ENCODE results near the gene ANKRD6.
"Not testable (repeated sequence)": the region's sequence is repeated elsewhere in the genome, so short reads cannot be mapped to it uniquely, and the experiment has no call there.

Gene ANKRD6

DNA sequence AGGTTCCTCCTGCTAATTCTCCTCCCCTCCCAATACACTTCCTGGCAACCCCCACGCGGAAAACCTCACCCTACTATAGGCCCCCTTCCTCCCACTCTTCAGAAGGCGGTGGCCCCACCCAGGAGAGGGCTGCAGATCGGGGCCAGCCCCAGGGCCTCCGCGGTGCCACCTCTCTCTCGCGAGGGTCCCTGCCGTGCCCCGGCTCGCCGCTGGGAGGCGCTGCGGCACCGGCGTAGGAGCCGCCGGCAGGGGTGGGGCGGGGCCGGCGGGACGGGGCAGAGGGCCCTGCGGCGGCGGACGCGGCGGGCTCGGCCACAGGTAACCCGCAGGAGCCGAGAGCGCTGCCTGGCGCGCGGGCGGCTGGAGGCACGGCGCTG is at the start of gene ANKRD6:
Gene ANKRD6, plus strand, starts transcription at position 278 of the 377 bp plus-strand sequence. CDS start 133,825 bp downstream, outside the sequence.
- DNase-seq (ENCODE audit: insufficient read length, low spot score) (peak; percentile 67), FAIRE-seq (peak; percentile 93)

DNA sequence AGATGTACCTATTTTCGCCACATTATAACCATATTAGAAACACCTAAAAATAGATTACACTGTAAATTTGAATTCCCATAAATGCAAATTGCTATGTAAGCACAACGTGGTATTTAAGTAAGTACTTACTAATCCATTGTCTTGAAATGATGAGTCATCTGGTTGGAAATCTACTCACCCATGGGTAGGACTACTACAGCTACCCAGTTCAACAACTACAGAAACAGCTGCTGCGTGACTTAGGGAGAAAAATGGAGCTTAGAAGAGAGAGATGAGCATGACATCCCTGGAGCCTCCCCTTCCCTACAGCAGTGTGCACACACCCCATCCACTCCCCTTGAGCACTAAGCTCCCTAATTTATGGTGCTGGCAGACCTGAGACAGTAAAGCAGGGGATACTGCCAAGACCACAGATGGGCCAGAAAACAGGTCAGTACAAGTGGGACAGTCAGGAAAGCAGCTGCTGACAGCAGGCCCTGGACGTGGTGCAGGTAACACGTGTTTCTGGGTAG is 47.7 kb upstream of the ANKRD6 start:
- DNase-seq (ENCODE audit: insufficient read length, low spot score) (no peak), FAIRE-seq (no peak)

DNA sequence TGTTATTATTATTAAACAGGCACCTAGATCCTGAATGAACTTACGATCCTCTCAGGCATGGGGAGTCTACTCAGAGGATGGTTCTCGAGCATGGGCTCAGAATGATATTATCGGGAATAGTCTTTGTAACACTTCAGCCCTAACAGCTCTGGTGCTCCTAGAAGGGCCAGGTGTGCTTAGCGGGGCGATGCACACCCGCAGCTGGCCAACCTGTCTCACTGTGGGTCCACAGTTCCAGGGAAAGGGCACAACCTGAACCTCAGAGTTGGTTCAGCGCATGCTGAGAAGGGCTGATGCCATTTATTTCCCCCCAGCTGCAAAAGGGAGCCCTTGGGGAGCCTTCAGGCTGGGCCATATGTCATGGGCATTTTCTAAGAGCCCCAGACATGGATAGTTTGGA is 47.1 kb upstream of the ANKRD6 start:
- no peak for FAIRE-seq
- DNase-seq (ENCODE audit: insufficient read length, low spot score) = no peak

DNA sequence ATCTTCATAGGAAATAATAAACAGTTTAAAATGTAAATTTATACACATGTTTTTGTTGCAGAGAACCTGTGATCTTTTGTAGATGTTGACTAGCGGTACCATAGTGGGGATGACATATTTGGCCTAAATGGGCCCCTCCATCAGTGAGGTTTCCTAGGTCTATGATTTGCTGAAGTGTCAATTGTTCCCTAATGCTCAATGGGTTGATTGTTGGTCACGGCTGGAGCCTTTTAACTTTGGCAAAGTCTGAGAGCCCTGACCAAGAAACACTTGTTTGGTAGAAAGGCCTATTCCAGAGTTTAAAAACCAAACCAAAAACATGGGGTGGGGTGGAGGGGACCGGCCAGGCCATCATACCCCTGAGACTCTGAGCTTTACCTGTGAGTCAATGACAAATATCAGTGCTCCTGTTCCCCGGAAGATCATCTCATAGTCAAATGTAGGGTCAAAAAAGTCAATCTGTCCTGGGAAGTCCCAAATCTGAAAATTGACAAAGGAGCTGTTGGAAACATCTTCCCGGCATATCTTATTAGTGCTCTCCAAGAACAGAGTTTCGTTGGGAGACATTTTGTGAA is 45.9 kb upstream of the ANKRD6 start:
- DNase-seq (ENCODE audit: insufficient read length, low spot score) (no peak), FAIRE-seq (no peak)

DNA sequence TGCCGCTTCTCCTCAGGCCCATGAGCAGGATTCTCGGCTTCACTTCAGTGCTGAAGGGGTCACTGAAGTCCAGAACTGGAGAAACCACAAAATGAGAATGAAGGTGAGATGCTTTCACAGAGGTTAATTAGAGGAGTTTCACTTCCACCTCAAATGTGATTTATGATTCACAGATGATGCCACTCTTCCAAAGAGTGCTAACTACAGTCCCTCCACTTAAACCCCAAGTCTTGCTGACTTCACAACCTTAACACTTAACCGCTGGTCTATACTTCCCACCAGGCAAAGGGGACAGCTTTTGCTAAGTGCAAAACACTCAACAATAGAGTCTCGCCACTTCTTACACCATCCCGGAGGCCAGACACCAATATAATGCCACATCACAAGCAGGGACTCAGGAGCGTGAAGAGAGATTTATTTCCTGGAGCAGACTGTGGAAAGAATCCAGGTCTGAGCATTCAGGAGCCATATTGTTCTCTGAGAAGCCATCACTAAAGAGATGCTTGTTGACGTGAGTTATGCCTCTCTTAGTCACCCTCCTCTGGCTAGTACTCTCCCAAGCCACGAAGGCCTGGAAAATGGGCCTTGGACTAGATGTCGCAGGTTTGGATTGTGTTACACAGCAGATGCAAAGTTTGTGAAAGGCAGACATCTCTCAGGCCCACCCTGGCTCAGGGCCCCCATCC is 45.3 kb upstream of the ANKRD6 start:
- DNase-seq (ENCODE audit: insufficient read length, low spot score) (no peak), FAIRE-seq (no peak)

DNA sequence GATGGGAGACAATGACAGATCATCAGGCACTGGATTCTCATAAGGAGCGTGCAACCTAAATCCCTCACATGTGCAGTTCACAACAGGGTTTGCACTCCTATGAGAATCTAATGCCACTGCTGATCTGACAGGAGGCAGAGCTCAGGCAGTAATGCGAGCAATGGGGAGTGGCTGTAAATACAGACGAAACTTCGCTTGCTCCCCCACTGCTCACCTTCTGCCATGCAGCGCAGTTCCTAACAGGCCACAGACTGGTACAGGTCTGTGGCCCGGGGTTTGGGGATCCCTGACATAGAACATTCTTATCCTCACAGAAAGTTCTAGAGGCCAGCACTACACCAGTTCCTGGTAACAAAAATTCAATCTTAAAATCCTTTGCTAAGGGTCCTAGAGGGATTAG is 44.1 kb upstream of the ANKRD6 start:
- DNase-seq (ENCODE audit: insufficient read length, low spot score) (no peak), FAIRE-seq (no peak)

DNA sequence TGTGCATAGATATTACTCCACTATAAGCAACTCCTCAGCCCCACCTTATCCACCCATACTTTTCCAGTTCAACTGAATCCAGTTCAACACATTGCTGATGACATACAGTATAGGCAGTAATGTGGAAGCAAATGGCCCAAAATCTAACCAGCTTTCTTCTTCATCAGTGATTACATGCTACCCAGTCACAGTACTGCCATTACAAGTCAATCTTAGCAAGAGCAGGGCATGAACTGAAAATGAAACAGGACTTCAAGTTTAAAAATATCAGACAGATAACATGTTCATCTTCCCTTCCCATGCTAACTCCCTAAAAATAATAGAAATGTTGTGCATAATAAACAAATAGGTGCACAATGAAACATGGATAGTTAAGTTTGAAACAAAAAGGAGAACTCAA is 40.1 kb upstream of the ANKRD6 start:
- DNase-seq (ENCODE audit: insufficient read length, low spot score) = no peak
- no peak for FAIRE-seq

DNA sequence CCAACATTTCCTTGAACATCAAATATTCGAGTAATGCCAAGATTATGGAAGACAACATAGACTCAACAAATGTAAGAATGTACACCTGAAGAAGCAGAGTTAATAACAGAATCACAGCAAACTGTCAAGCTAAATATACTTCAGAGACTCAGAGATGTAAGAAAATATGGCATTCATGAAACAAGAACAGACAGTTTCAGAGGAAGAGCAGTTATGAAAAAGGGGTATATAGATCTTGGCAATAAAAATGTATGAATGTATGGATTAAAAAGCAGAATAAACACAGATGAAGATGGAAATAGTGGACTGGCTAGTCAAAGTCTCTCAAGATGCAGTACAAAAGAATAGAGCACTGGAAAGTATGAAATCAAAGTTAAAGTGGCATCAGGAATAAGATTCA is 39.3 kb upstream of the ANKRD6 start:
- DNase-seq (ENCODE audit: insufficient read length, low spot score) (no peak), FAIRE-seq (no peak)

DNA sequence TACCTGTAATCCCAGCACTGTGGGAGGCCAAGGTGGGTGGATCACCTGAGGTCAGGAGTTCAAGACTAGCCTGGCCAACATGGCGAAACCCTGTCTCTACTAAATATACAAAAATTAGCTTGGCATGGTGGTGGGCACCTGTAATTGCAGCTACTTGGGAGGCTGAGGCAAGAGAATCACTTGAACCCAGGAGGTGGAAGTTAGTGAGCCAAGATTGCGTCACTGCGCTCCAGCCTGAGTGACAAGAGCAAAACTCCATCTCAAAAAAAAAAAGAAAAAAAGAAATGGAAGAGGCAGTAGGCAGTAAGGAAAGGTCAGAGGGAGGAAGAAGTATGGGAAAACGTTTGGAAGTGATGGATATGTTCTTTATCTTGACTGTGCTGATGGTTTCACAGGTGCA is 35.1 kb upstream of the ANKRD6 start:
- FAIRE-seq; DNase-seq (ENCODE audit: insufficient read length, low spot score): not testable (repeated sequence)

DNA sequence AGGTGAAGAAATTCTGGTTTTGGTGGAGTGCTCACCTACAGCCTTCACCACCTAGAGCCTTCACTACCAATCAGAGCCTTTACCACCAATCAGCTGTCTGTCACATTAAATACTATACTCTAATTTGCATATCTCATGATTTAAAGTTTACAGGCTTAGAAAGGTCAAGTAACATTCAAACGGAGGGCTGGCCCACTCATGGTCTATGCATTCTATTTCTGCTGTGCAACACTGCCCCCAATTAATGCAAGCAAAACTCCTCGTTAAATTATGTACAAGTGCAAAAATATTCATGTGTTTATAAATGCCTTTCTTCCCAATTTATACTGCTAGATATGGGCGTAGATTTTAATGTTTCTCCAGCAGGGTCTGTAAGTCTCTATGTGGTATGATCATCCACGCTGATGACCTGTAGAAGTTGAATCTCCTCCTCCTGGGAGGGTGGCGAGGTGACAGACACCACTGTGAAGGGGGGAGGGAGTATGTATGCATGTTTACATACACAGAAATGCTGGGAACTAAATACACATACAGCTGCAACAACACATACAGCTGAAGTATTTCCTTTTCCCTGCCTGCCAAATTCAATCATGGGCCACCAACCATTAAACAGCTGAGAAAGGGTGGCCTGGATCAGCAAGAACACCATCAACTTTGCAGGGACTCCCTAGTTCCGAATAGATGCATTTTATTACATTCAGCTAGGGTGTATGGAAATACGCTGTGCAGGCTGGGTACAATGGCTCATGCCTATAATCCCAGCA is 34.0 kb upstream of the ANKRD6 start:
- DNase-seq (ENCODE audit: insufficient read length, low spot score) = no peak
- no peak for FAIRE-seq

DNA sequence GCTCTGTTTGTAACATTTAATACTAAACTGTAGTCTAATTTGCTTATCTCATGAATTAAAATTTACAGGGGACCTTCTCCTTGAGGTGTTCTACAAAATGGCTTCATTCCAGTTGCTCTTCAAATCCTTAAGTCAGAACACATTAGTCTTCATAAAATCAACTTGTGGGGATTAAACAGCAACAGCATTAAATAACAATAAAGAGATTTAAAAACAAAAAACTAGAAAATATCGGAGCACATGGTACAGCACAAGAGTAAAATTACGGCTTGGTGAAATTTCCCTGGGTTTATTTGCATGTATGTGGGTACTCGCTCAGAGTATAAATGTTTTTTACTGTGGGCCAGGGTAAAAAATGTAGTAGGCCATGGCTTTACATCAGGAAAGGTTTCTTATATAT is 32.9 kb upstream of the ANKRD6 start:
- FAIRE-seq = no peak

DNA sequence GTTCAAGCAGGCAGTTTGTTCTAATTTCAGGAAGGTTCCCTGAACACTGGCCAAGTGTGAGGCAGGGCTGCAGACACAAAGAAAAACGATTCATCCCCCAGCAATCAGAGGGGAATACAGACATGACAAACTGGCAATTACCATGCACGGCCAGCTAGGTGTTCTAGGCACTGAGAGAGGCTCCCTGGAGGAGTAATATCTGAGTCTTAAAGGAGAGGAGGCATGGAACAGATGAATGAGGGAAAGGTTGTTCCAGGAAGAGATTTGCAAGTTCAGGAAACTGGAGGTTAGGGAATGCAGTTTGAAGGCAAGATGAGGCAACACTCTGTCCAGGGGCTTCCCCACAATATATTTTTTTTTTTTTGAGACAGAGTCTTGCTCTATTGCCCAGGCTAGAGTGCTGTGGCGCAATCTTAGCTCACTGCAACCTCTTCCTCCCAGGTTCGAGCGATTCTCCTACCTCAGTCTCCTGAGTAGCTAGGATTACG is 32.0 kb upstream of the ANKRD6 start:
- FAIRE-seq (no peak), DNase-seq (ENCODE audit: insufficient read length, low spot score) (no peak)

More for the DNA sequence above, 32.9 kb upstream of the ANKRD6 start:
- no peak for DNase-seq (ENCODE audit: insufficient read length, low spot score)

DNA sequence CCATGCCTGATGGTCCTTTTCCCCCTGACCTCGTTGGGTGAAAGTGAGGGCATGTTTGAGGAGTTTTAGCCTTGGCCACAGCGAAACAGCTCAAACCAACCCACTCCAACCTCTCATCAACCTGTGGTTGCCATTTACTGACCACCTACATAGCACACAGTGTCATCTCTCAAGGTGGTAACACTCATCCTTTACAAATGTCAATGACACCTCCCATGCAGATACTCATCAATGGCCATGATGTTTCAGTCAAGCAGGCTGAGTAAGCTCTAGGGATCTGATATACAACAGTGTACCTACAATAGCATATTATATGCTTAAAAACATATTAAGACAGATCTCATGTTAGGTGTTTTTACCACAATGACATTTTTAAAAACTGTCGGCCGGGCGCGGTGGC is 30.2 kb upstream of the ANKRD6 start:
- peak; percentile 66 for FAIRE-seq
- DNase-seq (ENCODE audit: insufficient read length, low spot score) = no peak

DNA sequence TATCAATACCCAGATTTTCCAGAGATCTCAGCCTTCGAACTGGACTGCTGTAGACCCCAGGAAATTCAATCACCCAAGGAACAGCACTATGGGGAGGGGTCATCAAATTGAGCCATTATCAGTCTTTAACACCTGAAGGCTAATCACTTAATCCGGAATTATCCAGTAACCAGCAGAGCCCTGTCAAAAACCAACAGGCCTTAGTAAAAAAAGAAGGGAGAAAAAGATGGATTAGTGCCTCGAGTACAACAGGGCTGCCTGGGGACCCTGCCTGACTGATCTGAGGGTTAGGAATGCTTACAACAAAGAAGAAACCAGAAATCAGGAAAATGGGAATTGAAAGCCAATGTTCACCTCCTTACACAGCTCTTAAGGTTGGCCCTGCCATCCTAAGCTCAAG is 28.4 kb upstream of the ANKRD6 start:
- no peak for FAIRE-seq
- no peak for DNase-seq (ENCODE audit: insufficient read length, low spot score)

DNA sequence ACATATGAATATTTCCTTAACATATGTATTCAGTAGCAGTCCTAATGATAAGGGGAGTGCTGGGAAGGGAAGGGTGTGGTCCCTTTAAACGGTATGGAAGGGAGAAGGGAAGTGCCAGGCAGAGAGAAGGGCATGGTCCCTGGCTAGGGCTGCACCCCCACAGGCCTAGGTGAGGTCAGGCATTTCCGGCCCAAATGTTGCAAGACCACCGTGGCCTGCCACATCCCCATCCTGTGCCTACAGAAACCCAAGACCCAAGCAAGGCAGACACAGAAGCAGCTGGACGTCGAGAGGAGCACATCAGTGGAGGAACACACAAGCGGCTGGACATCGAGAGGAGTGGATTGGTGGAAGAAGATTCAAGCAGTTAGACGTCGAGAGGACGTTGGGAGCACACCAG is 26.8 kb upstream of the ANKRD6 start:
- FAIRE-seq = no peak
- DNase-seq (ENCODE audit: insufficient read length, low spot score) = no peak

DNA sequence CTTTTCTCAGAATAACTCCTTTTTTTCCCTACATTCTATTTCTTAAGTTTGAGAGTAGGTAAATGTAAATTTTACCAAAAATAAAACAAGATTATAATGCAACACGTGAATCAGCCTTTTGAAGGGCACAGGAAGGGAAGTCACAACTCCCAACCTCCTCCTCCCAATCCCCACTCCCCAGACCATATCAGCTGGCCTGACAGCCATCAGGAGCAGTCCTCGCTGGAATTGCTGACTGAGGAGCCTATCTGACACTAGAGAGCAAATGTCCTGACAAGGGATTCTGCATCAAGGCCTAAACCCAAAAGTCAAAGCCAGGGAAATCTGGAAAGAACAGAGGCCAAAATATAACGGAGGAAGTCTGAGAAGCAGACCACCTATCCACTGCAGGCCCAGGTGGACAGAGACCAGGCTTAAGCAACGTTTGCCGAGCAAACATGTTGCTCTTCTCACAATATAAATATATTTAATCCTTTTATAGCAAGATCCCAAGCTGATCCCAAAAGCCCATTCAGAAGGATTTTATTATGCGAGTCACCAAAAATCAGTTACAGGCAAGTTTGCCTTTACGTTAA is 23.4 kb upstream of the ANKRD6 start:
- DNase-seq (ENCODE audit: insufficient read length, low spot score) (no peak), FAIRE-seq (no peak)

DNA sequence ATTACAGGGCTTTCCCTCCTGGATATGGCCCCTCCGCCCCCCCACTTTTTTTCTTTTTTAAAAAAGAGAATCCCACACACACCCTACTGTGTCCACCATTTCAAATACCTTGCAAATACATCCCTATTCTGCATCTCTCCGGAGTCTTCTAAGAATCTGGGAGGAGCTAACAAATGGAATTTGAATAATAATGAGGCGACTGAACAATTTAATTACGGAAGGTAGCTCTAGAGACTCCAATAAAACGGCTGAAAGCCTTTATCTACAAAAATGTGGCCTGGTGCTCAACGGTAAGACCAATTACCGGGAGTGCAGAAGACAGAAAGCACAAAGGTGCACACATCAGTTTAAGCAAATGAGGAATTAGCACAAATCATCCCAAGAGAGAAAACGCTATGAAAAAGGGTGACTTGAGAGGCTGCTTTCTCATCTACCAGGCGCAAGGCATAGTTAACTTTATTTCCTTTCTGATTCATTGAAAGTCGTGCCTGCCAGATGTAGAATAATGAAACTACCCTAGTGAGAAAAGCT is 22.7 kb upstream of the ANKRD6 start:
- no peak for DNase-seq (ENCODE audit: insufficient read length, low spot score)

DNA sequence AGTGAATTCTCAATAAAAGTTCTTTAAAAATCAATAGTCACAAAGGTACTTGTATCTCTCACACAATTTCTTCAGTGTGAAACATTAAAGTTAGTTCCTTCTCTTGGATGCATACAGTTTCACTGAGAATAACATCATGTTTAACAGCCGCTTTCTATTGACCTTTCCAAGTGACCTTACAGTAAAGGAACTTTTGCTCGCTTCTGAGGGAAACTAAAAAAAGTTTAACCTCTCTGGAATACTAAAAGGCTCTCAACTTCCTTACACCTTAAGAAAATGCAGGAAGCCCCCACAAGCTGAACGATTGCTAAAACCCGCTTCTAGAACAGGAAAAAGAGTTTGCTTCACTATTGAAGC is 22.2 kb upstream of the ANKRD6 start:
- FAIRE-seq (no peak), DNase-seq (ENCODE audit: insufficient read length, low spot score) (no peak)

More for the DNA sequence above, 22.7 kb upstream of the ANKRD6 start:
- no peak for FAIRE-seq

DNA sequence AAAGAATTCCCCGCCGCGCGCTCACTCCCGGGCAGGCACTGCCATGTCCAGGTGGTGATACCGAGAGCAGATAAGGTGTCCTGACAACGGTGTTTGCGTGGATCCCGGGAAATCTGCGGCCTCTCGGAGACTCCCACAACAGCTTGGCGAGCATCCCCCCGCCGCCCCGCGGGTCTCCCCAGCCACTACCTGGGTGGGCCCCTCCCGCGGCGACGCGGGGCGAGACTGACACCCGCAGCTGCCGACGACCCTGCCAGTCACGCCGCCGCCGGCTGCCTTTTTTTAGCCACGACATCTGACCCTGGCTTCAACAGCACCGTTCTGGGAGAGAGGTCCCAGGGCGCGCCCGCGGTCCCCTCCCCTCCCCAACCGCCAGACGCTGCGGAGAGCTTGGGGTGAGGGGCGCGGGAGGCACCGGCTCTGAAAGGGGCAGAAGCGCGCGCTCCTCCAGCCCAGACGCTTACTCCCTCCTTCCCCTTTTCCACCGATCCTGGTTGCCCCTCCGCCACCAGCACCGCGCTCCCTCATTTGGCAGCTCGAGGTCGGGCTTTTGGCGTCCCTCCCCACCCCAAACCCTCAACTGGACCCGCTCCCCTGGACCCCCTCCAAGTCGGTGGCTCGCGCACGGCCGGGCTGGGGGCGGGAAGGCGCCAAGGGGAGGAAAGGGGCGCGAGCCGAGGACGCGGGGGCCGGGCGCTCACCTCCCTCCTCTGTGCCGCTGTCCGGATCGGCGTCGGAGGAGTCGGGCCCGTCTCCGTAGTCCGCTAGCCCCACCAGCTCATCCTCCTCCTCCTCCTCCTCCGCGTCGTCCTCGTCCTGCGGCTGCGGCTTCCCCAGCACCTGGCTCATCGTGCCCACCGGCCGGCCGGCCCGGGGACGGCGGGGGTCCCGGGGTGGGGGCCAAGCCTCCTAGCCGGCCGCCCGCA is 21.5 kb upstream of the ANKRD6 start:
- DNase-seq (ENCODE audit: insufficient read length, low spot score) (no peak), FAIRE-seq (no peak)

Data from HTR-8/SVneo (cell line).